GM04504 (cell line): ENCODE measurements around the gene LYPD6B.

Source experiments
- DNase-seq: peaks from one replicate; pipeline ENCODE4 v3.0.0-alpha.2; 2012; ENCODE audit warnings: low read depth

The LYPD6B gene, protein sequence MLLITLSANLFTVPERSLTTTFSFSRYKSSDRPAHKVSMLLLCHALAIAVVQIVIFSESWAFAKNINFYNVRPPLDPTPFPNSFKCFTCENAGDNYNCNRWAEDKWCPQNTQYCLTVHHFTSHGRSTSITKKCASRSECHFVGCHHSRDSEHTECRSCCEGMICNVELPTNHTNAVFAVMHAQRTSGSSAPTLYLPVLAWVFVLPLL

DNA sequence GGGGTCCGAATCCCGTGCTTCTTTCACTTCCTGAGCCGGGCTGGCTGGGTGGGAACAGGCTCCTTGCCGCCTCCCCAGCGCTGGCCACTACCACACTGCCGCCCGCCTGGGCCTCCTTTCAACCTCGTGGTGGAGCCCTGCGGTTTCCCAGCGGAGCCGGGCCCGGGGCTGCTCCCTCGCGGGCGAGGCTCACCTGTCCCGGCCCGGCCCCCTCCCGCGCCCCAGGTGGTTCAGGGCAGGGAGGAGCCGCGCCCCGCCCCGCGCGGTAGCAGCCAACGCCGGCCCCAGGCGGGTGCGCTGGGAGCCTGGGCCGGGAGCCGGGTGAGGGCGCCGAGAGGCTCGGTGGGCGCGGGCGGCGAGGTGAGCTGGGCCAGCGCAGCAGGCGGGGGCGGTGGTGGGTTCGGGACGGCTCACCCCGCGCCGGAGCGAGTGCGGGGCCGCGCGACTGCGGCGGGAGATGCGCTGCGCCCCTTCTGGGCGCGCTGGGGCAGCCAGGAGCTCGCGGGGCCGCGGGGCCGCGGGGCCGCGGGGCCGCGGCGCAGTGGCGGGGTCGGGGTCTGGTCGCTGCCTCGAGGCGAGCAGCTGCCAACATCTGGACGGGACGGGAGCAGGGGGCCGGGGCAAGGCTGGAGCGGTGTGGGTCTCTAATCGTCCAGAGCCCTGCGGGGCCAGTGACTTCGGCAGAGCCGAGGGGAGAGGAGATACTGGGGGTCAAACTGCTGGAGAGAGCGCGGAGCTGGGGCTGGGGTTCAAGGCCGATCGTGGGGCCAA lies at the start of gene LYPD6B:
Gene LYPD6B (plus strand): TSS at position 258 of the 771 bp plus-strand sequence. CDS start 92,250 bp downstream, outside the sequence.
- no peak for DNase-seq

DNA sequence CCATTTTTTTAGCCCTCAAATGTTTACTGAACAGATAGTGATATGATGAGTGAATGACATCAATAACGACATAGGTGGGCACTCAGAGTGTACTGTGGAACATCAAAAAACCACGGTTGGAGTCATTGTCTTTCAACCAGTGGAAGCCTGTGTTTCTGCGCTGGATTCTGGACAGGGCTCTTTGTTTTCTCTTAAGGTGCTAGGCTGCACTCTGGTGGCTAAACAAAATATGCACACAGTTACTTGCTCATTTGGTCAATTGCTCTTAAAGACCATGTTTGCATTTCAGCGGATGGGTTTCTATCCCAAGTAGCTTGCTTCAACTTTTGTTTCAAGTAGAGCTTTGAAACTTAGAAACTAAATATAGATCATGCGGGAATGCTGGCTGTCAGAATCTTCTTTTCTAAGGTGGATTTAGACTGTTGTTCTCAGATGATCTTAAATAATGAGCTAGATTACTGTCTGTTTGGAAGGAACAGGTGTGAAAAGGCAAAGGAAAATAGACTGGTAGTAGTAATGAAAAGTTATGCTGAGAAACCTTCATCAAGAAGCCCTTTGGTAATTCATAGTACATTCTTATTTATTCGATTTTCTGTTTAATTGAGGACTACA lies 48.5 kb upstream of the LYPD6B start:
- DNase-seq = peak; percentile 64

DNA sequence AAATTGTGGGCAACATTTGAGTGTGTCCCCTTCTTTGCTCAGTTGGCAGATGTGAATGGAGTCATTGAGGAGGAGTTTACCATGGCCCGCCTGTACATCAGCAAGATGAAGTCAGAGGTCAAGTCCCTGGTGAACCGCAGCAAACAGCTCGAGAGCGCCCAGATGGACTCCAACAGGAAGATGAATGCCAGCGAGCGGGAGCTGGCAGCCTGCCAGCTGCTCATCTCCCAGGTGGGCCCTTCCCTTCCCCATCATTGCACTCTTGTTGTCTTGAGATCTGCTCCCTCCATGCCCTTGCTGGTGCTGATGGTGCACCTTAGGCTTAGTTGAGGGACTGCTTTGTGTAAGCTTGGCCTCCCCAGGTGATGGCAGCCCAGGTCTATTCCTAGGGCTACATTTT lies 47.5 kb upstream of the LYPD6B start:
- no peak for DNase-seq

DNA sequence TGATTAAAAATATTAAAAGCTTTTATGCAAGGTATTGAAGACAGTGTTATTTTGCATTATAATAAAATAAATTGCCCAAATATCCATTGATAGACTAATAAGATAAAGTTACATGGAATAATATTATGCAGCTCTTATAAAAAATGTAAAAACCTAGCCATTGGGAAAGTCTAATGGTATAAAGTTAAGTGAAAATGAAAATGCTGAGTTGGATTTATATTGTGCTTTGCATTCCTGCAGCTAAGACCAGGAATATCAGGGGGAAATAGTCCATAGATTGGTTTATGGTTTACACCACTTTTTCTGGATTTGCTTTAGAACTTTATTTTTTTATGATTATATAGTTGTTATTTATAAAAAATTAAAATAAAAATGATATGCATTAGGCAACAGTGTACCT lies 46.1 kb upstream of the LYPD6B start:
- DNase-seq = no peak

DNA sequence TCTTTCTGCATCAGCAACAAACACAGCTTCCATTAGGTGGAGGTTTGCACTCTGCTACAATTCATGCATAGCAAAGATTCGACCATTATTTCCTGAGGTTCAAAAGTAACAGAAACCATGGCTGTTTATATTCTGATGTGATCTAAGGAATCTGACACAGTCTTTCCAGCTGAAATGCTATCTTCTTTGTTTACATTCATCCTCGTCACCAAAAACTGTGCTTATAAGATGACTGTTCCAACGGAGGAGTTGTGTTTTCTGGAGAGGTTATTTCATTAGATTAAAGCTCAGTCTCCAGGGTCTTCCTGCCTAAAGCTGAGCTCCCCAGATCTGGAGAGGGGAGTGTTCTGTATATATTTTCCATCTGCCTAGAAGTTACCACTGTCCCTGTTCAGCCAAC lies 45.1 kb upstream of the LYPD6B start:
- no peak for DNase-seq

DNA sequence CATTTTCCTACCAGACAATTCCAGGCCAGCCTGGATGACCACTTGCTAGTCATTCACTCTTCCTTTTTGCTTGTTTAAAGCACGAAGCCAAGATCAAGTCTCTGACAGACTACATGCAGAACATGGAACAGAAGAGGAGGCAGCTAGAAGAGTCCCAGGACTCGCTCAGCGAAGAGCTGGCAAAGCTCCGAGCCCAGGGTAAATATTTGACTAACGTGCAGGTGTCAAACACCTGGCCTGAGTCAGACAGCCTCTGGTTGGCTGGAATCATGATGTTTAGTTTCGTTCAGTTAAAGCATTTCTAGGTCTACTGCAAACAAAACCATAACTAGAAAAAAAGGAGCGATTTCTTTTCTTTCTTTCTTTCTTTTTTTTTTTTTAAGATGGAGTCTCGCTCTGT lies 44.2 kb upstream of the LYPD6B start:
- DNase-seq = no peak

DNA sequence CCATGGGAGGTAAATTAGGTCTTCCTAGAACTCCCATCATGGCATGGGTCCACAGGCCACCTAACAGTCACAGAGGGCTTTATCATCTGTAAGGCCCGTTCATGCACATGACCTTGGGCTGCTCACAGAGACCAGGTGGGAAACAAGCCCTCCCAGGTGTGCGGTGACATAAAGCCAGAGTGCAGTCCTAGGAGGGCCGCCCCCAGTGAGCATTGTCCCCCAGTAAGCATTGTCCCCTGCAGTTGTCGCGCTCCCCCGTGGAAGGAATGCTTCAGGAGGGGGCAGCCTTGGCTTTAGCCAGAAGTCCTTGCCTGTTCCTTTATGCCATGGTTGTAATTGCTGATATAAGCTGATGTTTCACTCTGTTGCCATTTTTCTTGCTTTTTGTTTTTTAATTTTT lies 41.7 kb upstream of the LYPD6B start:
- no peak for DNase-seq

DNA sequence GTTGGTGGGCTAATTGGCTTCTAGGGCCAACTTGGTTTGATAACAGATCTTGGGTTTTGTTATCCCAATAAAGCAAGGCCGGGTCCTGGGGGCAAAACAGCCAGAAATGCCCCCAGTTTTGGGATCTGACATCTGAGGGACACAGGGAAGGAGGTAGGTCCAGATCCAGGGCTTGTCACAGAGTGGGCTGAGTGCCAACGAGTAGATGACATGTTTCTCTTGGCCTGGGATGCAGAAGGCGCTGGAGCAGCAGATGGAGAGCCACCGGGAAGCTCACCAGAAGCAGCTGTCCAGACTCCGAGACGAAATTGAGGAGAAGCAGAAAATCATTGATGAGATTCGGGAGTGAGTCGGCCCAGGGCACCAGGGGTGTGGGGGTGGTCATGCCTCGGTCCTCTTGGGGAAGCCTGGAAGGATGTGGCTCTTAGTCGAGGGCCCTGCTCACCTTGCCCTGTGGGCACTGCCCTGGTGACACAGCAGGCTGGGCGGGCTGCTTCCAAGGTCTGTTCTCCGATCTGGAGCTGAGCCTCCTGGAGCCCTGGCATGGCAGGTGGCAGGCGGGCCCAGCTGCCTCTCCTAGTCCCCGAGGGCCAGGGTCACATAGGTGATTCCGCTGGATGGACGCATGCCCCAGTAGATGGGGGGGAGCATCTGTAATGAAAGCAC lies 40.2 kb upstream of the LYPD6B start:
- no peak for DNase-seq

DNA sequence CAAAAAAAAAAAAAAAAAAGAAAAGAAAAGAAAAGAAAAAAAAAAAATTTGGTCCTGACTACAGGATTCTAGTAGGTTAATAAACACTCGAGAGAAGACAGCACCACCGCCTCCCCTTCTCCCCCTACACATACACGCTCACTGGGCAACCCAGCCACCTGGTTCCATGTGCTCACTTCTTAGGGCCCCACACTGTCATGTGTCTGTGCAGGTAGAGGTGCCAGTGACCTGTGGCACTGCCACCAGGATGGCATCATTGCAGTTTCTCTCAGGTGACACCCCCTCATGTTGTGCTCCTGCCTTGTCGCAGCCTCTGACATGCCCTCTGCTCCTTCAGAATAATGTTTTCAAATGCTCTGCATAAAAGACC lies 39.7 kb upstream of the LYPD6B start:
- DNase-seq = no peak

DNA sequence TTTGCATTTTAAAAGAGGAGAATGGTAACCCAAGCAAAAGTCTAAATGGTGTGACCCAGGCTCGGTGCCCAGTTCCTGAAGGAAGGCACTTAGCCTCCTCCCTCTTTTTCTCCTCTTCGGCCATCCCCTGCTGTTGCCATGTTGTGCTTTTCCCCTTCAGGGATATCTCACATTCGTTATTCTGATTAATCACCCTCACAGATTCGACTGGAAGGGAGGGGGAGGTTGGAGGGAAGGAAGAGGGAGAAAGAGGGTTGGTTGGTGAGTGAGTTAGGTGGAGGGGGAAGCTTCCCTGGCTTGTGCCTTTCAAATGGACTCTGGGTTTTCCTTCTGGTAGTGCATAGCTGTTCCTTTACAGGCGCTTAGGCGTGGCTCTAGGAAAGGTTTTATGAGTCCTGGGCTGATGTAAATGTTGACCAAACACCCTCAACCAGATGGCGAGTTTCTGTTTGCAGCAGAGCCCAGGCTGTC lies 39.0 kb upstream of the LYPD6B start:
- no peak for DNase-seq

DNA sequence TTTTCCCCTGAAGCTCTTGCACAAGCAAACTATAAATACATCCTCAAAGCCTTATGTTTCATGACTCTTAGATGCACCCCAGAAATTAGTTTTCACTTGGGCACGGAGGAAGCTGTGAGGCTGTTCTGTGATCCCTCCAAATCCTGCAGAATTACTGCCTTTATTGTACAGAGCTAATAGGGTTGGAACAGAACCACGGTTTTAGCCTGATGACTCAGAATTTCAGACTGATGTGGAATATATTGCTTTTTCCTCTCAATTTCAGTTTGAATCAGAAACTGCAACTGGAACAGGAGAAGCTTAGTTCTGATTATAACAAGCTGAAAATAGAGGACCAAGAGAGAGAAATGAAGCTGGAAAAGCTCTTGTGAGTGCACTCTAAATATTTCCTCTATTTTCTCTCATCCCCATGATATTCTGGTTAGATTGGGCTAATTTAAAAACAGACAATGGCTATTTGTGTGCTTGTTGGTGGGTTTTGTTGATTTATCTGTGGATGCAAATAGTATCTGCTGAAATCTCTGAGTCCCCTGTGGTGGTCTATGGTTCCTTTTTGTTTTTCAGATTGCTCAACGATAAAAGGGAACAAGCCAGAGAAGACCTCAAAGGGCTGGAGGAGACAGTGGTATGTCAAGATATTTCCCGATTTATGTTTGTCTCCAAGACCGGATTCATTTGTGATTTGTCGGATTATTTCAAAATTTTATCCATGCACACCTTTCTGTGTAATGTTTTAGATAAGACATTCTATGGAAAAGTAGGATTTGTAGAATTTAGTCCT lies 38.2 kb upstream of the LYPD6B start:
- no peak for DNase-seq

DNA sequence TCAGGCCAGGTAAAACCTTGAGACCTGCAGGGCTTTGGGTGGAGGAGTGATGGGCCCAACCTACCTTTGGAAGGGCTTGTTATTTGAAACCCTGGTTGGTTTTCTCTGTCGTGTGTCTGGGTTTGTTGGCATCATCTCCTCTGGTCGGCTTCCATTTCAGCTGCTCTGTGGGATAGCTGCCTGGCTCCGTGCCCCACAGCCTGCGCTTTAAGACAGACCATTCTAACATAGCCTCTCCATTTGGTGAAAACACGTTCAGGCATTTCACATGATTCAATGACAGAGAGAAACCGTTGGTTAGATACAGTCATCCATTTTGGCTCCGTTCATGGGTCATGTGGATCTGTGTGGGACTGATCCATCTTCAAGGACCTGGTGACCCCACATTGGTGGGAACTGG lies 37.0 kb upstream of the LYPD6B start:
- DNase-seq = no peak

DNA sequence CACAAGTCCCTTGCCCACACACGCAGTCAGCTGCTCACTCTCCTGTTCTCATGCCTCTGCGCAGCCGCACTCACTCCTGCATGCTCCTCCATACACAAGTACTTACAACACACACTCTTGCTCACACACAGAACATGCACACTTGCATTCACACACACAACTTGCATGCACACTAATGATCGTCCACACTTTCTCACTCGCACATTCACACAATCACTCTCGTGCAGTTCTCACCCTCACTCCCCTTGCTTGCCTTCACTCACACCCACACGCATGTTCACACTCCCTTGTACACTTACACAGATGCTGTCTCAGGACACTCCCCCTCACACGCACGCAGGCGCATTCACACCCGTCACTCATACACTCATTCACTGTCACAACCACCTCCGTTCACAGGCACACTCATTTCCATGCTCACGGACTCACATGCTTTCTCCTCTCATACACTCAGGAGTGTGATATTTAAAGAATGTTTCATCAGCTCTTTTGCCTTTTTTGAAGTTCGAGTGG lies 36.1 kb upstream of the LYPD6B start:
- no peak for DNase-seq

DNA sequence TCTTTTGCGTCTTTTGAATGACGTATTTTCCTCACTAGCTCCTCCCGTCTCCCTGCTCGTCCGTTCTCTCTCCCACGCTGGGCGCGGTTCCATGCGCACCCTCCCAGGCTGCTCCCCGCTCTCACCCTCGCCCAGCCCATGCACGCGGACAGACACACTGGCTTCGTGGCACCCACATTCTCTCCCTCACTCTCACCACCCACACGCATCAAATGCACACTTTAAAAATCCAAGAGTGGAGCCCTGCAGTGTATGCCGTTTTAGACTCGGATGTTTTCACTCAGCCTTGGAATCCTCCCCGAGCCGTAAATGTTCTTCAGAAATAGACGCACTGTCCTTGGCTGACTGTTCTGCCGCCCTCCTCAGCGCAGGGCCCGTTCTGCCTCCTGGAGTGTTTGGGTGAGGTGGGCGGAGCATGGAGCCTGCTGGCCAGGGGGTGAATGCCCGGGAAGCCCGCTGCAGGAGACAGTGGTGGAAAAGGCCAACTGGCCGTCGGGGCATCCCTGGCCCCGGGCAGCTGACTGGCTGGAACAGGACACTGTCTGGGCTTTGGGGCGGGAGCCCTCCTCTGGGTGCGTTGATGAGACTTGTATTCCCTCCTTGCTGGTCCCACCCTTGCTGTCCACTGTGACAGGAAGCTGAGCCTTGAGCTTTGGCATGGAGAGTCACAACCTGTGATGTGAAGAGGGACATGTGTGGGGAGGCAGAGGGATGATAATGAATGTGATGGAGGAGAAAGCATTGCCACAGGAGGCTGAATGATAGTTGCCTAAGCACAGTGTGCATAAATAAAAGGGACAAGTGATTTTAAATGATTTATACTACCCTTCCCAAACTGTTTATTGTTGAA lies 35.4 kb upstream of the LYPD6B start:
- no peak for DNase-seq

DNA sequence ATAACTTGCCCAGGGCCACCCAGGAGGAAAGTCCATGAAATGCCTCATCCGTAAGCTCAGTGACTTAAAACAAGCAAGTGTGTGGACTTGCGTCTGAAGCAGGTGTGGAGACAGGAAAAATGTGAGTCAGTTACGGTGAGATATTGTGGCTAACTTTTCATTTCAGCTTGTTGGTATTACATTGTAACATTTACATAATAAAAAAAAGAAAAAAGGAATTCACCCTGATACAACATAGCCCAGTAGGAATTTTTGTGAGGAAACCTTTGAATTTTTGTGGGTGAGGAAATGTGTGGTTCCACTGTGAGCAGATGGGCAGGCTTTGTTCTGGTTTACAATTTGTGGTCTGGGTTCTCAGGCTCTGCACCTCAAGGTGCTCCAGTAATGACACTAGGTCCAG lies 33.7 kb upstream of the LYPD6B start:
- peak; percentile 66 for DNase-seq

DNA sequence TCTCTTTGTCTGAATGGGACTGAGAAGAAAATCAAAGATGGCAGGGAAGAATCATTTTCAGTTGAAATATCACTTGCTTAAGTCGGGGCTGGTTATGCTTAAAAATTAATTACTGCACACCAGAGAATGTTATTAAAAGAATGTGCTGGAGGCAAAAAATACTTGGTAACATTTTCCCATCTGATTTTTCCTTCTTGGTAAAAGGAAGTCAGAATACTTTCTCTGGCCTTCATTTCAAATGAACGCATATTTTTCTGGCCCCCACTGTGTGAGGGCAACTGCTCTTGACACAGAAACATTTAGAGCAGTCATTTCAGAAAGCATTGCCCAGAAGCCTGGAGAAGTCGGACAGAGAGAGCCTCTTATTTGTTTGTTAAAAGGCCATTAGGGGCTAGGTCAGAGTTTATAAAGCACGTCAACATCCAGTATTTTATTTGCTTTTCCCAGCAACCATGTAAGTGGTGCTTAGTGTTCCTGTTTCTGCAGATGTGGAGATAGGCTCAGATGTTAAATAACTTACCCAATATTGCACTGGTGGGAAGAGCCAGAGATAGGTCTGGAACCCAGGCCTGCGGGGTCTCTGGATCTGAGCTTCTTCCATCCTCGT lies 32.9 kb upstream of the LYPD6B start:
- DNase-seq = no peak

DNA sequence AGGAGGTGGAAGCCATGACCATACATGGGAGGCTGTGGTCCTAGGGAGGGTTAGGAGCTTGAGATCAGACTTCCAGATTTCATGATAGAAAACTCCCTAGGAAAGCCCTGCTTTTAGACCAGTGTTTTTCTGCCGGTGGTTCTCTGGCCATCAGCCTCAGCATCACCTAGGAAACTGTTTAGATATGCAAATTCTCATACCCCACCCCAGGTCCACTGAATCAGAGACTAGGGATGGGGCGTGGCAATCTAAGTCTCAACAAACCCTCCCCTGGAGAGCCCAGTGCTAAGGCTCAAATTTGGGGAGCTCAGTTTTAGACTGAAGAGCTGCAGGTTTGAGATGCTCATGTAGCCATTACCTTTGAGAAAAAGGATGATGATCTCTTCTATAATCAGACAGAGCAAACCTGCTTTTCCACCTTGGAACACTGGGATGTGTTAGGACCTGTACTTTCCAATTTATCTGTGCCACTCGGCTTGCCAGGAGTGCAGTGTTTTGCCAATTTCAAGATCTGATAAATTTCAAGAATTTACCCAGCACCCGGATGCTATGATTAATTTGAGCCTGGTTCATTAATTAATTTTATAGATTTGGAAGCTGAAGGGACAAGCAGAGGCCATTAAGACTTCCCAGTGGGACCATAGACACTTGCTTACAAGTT lies 31.5 kb upstream of the LYPD6B start:
- DNase-seq = no peak

DNA sequence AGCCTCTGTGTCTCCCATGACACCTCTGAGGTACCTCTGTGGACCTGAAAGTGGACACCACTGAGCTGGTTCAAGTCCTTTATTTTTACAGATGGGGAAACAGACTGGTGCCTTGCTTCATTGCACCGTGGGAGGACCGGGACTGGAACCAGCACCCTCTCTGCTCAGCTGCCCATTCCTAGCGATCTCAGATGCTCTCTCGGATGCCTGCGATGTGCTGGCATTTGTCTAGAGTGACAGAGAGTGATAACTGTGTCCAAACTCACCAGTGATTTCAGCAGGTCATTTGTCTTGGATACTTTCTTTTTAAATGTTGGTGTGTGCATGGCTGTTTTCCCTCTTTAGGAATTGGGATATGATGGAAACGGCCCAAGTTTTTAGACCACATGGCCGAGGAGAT lies 30.1 kb upstream of the LYPD6B start:
- DNase-seq = no peak

DNA sequence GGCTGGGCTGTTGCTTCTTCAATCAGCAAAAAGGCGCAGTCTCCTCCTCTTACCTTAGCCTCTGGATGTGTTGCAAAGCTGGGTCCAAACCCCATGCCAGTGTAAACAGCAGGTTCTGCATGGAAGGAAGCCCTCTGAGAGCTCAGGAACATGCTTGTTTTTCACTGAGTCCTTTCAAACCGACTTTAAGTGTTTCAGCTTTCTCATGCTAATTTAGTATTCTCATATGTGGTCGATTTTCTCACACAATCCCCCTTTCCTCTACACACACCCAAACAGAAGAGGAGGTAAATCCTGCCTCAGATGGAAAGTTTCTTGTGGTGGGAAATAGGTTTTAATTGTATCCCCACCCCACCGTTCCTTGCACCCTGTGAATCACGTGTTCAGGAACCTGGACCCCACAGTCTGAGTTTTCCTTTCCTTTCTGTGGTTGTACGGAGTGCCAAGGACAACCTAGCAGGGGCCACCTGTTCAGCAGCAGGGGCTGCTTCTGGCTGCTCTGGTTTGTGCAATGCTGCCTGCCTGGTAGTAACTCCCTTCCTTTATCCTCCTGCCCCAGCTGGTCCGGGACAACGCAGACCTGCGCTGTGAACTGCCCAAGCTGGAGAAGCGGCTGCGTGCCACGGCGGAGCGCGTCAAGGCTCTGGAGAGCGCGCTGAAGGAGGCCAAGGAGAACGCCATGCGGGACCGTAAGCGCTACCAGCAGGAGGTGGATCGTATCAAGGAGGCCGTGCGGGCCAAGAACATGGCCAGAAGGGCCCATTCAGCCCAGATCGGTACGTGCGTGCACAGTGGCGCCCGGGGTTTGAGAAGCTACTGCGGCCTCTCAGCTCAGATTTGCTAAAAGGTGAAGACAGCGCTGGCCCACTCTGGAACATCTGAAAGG lies 28.7 kb upstream of the LYPD6B start:
- no peak for DNase-seq
